HFFc6 (cell line): Measurements from ENCODE around the gene XRCC3. TPM values are rescaled to one million over a fixed set of nuclear protein-coding genes. Genes with fewer than 3 reads are reported as not detected.
A peak's percentile ranks its signal among the peaks of the same experiment; 100 is the strongest.

Experiments used
- DNase-seq: peaks from one replicate; pipeline ENCODE4 v3.0.0-alpha.2; 2018
- H3K27ac Mint-ChIP-seq: 2 replicates; pipeline ENCODE4 v1.8.0; 2020; ENCODE audit warnings: mild to moderate bottlenecking, mixed read lengths
- H3K27me3 Mint-ChIP-seq: 2 replicates; pipeline ENCODE4 v1.8.0; 2021; ENCODE audit warnings: mild to moderate bottlenecking, moderate library complexity, mixed read lengths; ENCODE audit not compliant: insufficient read depth
- H3K36me3 Mint-ChIP-seq: 2 replicates; pipeline ENCODE4 v1.8.0; 2021; ENCODE audit warnings: low read depth, mixed read lengths
- H3K4me1 Mint-ChIP-seq: 2 replicates; pipeline ENCODE4 v1.8.0; 2020; ENCODE audit warnings: low read depth, mixed read lengths
- H3K4me3 Mint-ChIP-seq: 2 replicates; pipeline ENCODE4 v1.8.0; 2020; ENCODE audit warnings: mild to moderate bottlenecking, moderate library complexity, mixed read lengths
- H3K9me3 Mint-ChIP-seq: 2 replicates; pipeline ENCODE4 v1.8.0; 2020; ENCODE audit warnings: mild to moderate bottlenecking, mixed read lengths
- CTCF ChIP-seq: fragments of 200-600 bp; sonication (generic); IDR thresholded peaks from 2 replicates; pipeline ENCODE4 v1.5.0; 2021; ENCODE audit warnings: antibody characterized with exemption, mild to moderate bottlenecking
- total RNA-seq, 6 experiments: library from RNA; stranded (reverse); fragmentation: NEBNext Ultra II Directional; extraction: Animal tissue kit (Norgen Biotek cat#: 25700); gene quantifications; 2 replicates in 1 of 6; 3 replicates in 5 of 6; pipeline ENCODE4 v1.2.3, GENCODE V29; 2021

XRCC3 gene
- total RNA-seq, 6 experiments from 2014 or later: 7.3 to 15.7 (median 13.4) TPM

- DNase-seq: no peak
- Mint-ChIP-seq H3K4me1 (peaks cover 67% of the 10 kb centered on the region), H3K27ac (peak overlapping the region; percentile 83; the same call in 1 of the 2 replicates), H3K27me3 (no peaks in the 10 kb centered on the region; the same call in 1 of the 2 replicates), H3K36me3 (peaks cover 22% of the 10 kb centered on the region), H3K9me3 (no peaks in the 10 kb centered on the region), H3K4me3 (no peak overlapping the region; the same call in 1 of the 2 replicates)
- TF ChIP-seq CTCF: no peak
Observed at GRCh38 chr14:103652806-103653205, 62.4 kb downstream of the XRCC3 start.

- DNase-seq: no peak
Observed at GRCh38 chr14:103651585-103651984, 63.7 kb downstream of the XRCC3 start.

GRCh38 chr14:103650213-103650612 is 65.0 kb downstream of the XRCC3 start:
- no peak for TF ChIP-seq CTCF
- Mint-ChIP-seq H3K36me3 (peaks cover 9% of the 10 kb centered on the region), H3K27me3 (no peaks in the 10 kb centered on the region), H3K4me3 (no peak overlapping the region), H3K4me1 (peaks cover 44% of the 10 kb centered on the region), H3K27ac (peak overlapping the region; percentile 60), H3K9me3 (no peaks in the 10 kb centered on the region)
- no peak for DNase-seq

More at GRCh38 chr14:103651585-103651984, 63.7 kb downstream of the XRCC3 start:
- TF ChIP-seq CTCF: no peak
- Mint-ChIP-seq H3K27ac (peak overlapping the region; percentile 64; the same call in 1 of the 2 replicates), H3K9me3 (no peaks in the 10 kb centered on the region), H3K4me1 (peaks cover 55% of the 10 kb centered on the region), H3K36me3 (peaks cover 15% of the 10 kb centered on the region), H3K4me3 (no peak overlapping the region), H3K27me3 (no peaks in the 10 kb centered on the region; the same call in 1 of the 2 replicates)

GRCh38 chr14:103649001-103649400 is 66.2 kb downstream of the XRCC3 start:
- no peak for DNase-seq
- Mint-ChIP-seq H3K36me3 (peaks cover 4% of the 10 kb centered on the region; the same call in 1 of the 2 replicates), H3K27ac (peak overlapping the region; percentile 11; the same call in 1 of the 2 replicates), H3K27me3 (no peaks in the 10 kb centered on the region), H3K9me3 (no peaks in the 10 kb centered on the region), H3K4me1 (peaks cover 35% of the 10 kb centered on the region), H3K4me3 (no peak overlapping the region)
- TF ChIP-seq CTCF: no peak

Other genes with a start within 250 kb of the XRCC3 start
- 10 to 100 TPM; 16.6 to 31.3 (median 19.4) TPM for gene CKB, start 192.6 kb downstream of the XRCC3 start, total RNA-seq
- 10 to 100 TPM; 12.0 to 14.9 (median 13.4) TPM for gene TRMT61A, start 186.3 kb downstream of the XRCC3 start, total RNA-seq
- gene BAG5, start 152.8 kb downstream of the XRCC3 start, total RNA-seq: 10 to 100 TPM; 22.6 to 25.8 (median 23.6) TPM
- gene COA8, start 152.5 kb downstream of the XRCC3 start, total RNA-seq: 10 to 100 TPM; 38.7 to 54.8 (median 46.9) TPM
- gene KLC1, start 86.2 kb downstream of the XRCC3 start, total RNA-seq: 100 to 1,000 TPM; 179 to 204 (median 189) TPM
- gene ZFYVE21, start 359 bp upstream of the XRCC3 start, total RNA-seq: 10 to 100 TPM; 40.9 to 47.7 (median 42.1) TPM
- gene PPP1R13B, start 132.1 kb upstream of the XRCC3 start, total RNA-seq: 1 to 10 TPM; 5.1 to 6.2 (median 5.5) TPM
- gene TDRD9, start 213.0 kb upstream of the XRCC3 start, total RNA-seq: not detected
- gene RD3L, start 227.1 kb upstream of the XRCC3 start, total RNA-seq: not detected